NOMO-1 (cell line): ENCODE data around the gene NCSTN.
"Not testable (repeated sequence)": the region's sequence is repeated elsewhere in the genome, so short reads cannot be mapped to it uniquely, and the experiment has no call there.

Experiments
- DNase-seq, 2 experiments: peaks; one replicate each; lab custom pipeline; 2025; ENCODE audit not compliant: unreplicated experiment in 2 of 2; lab: John Stamatoyannopoulos, UW

NCSTN gene

DNA sequence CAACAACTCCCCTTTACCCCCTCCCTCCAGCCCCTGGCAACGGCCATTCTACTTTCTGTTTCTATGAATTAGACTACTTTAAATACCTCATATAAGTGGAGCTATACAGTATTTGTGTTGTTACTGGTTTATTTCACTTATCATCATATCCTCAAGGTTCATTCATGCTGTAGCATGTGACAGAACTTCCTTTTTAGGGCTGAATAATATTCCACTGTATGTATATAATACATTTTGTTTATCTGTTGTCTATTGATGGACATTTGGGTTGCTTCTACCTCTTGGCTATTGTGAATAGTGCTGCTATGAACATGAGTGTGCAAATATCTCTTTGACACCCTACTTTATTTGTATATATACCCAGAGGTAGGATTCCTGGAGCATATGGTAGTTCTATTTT lies 25.9 kb downstream of the NCSTN start:
- DNase-seq = no peak

DNA sequence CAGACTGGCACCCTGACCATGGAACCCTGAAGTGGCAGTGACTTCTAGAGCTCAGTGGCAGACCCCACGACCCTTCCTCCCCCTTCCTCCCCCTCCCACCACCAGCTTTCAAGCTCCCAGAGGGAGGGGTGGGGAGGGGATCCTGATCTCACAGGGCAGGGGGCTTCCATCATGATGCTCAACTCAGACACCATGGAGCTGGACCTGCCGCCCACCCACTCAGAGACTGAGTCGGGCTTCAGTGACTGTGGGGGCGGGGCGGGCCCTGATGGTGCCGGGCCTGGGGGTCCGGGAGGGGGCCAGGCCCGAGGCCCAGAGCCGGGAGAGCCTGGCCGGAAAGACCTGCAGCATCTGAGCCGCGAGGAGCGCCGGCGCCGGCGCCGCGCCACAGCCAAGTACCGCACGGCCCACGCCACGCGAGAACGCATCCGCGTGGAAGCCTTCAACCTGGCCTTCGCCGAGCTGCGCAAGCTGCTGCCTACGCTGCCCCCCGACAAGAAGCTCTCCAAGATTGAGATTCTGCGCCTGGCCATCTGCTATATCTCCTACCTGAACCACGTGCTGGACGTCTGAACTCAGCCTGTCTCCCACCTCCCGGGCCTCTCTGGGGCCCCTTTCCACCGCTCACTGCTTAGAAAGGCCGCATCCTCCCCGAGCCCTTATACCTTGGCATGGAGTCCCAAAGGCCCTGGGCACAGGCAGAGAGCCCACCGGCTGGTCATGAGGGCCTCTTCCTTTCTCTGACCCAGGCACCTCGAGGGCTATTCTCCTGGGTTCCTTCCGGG lies 27.6 kb downstream of the NCSTN start:
- no peak for DNase-seq

DNA sequence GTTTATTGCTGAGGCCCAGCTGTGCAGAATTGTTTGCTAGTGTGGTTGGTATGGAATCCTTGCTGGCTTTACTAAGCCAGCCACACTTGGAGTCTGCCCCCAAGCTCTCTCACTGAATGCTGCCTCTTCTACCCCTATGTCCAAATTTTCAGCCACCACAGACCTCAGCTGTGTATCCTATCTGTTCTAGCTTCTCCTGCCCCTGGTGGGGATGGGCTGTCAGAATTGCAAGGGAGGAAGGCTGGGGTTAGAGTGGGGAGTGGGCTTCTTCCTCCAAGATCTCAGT lies 28.1 kb downstream of the NCSTN start:
- no peak for DNase-seq

GRCh38 chr1:160371756-160372155 lies 28.6 kb downstream of the NCSTN start:
- no peak for DNase-seq

GRCh38 chr1:160373696-160374095 lies 30.5 kb downstream of the NCSTN start:
- DNase-seq = peak; percentile 25 to 29

GRCh38 chr1:160374306-160375110 lies 31.3 kb downstream of the NCSTN start:
- no peak for DNase-seq

DNA sequence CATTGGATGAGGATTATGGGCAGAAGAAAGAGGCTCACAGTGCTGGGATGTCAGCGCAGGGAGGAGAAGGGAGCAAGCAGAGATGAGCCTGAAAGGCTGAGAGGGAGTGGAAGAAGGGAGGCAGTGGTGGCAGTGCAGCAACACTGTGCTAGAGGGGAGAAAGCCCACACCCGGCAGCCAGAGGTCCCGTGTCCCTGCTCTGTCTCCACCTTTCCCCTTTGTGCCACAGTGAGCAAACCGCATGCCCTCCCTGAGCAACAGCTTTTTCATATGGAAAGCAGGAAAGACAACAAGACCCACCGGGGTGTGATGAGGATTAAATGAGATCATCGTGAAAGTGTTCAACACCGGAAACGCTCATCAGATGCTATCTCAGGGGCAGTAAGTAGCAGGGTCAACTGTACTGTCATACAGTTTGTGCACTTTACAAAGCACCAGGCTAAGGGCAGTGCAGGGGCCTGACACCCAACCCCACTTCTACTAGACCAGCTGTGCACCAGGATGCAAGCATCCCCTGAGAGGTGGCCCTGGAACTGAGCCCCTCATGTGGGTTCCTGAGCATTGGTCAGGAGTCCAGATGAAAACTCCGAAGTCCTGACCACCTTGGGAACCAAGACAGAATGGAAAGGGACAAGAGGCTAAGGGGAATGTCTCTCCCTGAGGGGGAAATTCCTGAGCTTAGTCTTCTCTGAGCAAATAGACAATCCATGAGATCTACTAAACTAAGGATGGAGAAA lies 32.8 kb downstream of the NCSTN start:
- peak in 1 of 2 experiments; percentile 29 for DNase-seq

GRCh38 chr1:160376525-160377131 lies 33.4 kb downstream of the NCSTN start:
- DNase-seq = peak; percentile 16 to 76

GRCh38 chr1:160377585-160378206 lies 34.5 kb downstream of the NCSTN start:
- no peak for DNase-seq

DNA sequence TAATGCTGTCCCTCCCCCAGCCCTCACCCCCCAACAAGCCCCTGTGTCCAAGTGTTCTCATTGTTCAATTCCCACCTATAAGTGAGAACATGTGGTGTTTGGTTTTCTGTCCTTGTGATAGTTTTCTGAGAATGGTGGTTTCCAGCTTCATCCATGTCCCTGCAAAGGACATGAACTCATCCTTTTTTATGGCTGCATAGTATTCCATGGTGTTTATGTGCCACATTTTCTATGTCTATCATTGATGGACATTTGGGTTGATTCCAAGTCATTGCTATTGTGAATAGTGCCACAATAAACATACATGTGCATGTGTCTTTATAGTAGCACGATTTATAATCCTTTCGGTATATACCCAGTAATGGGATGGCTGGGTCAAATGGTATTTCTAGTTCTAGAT lies 41.6 kb downstream of the NCSTN start:
- not testable (repeated sequence) for DNase-seq

DNA sequence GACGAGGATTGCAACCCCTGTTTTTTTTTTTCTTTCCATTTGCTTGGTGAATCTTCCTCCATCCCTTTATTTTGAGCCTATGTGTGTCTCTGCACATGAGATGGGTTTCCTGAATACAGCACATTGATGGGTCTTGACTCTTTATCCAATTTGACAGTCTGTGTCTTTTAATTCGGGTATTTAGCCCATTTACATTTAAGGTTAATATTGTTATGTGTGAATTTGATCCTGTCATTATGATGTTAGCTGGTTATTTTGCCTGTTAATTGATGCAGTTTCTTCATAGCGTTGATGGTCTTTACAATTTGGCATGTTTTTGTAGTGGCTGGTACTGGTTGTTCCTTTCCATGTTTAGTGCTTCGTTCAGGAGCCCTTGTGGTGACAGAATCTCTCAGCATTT lies 45.2 kb downstream of the NCSTN start:
- DNase-seq = not testable (repeated sequence)

DNA sequence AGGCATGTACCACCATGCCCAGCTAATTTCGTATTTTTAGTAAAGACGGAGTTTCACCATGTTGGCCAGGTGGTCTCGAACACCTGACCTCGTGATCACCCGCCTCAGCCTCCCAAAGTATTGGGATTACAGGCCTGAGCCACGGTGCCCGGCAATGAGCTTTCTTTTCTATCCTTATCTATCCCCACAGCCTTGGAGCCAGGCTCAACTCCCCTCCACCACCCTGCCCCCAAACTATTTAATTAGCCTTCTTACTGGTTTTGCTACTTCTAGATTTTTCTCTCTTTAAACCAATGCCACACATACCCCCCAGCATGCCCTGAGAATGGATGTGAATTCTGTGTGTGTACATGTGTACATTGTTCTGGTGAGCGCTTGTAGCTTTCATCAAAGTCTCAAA lies 51.5 kb downstream of the NCSTN start:
- no peak for DNase-seq

DNA sequence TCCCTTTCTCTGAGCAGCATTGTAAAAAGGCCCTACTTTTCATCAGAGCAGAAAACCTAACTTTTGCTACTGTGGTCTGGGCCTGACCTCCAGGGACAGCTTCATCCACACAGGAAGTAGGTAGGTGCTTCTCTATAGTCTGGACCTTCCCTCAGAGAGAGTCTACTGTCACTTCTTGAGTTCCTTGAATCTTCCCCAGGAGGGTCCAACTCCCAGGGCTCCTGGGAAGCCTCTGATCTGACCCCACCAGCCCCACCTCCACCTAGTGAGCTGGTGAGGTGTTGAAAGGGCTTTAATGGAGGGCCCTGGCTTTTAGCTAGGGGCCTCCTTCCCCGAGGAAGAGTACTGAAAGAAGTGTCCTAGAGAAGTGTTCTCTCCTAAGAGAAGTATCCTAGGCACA lies 54.5 kb downstream of the NCSTN start:
- no peak for DNase-seq

DNA sequence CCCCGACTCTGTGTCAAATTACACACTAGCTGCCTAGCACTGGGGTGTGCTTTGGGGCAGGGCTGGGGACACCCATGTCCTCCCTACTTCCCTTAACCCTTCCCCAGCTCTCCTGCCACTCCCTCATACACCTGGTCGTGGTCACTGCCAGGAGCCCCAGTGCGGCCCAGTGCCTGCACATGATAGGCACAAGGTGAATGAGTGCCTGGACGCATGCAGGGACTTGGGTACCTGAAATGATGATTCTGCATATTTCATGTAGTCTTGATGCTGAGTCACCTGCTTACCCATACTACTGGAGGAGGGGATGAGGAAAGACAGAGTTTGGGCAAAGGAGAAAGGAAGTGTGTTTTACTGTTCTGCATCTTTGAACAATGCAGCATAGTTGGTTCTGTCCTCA lies 55.6 kb downstream of the NCSTN start:
- no peak for DNase-seq

GRCh38 chr1:160399544-160400222 lies 56.5 kb downstream of the NCSTN start:
- DNase-seq = no peak

DNA sequence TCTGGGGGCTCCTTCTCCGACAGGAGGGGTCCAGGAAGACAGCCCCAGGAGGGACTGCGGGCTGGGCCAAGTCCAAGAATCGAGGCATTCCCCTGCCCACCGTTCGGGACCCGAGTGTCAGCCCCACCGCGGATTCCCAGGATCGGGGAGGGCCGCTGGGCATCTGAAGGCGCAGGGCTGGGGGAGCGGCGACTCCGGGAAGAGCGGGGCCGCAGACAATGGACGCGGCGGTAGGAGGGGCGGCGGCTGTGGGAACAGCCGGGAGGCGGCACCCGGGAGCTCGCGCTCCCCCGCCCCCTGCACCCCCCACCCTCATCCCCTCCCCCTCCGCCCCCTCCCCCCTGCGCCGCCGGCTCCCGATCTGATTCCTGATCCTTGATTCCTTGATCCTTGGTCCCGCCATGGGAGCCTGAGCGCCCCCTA lies 57.1 kb downstream of the NCSTN start, which contains the start of gene VANGL2:
TSS of gene VANGL2 (plus strand) at position 342 of the 423 bp plus-strand sequence. CDS start 15,274 bp downstream, outside the sequence.
- peak in 1 of 2 experiments; percentile 7 for DNase-seq

DNA sequence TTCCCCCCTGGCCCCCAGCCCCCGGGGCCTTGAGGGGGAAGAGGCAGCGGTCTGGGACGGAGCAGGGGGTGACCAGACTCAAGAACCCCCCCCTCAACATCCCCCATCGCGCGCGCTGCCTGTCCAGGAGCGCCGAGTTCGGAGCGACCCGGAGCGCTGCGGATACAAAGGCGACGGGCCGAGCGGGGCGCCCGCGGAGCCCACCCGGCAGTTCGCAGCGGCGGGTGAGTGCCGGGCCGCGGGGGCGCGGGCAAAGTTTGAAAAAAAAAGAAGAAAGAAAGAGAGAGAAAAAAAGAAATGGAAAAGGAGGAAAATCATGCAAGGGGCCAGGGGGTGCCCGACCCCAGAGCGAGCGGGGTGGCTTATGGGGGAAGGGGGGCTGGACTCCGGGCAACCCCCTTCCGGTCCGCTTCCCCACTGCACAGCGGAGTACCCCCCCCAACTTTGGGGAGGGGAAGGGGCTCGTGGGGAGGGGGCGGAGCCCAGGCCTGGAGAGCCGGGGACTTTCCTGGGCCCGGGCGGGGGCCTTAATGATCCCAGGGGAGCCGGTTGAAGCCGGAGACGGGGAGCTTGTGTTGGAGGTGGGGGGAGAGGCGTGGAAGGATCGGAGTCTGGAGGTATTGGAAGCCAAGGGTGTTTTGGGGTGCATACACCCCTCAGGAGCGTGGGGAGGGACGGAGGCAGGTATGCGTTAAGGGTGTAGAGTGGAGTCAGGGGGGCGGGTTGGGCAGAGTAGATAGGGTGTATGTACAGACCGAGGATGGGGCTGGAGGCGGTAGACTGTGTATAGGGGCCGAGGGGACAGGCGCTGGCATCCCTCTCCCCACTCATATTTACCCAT lies 57.7 kb downstream of the NCSTN start:
- no peak for DNase-seq

DNA sequence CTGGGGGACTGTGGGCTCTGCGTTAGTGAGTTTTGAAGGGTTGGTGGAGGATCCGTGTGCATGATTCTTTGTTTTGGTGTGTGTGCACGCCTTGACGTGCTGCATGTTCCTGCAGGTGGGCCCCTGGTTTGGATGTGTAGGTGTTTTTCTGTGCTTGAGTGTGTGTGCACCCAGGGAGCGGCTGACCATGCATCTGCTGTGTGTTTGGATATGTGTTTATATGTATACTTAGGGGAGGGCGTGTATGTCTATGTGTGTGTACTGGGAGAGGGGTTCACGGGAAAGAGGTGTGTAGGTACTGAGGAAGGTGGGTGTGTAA lies 58.3 kb downstream of the NCSTN start:
- no peak for DNase-seq
